B cell (primary cell): ENCODE data around the gene EIF1AD. TPM values are rescaled to one million over a fixed set of nuclear protein-coding genes. Genes with fewer than 3 reads are reported as not detected.

Experiments used
- ATAC-seq: fragments of 200-7000 bp; cut with Tn5 transposase; one replicate; pipeline ENCODE4 v1.10.0; 2021; ENCODE audit warnings: low read depth, mild to moderate bottlenecking, moderate number of reproducible peaks, moderate library complexity
- CTCF ChIA-PET: fragments of 350-600 bp; sonication (Branson Sonifier 250); formaldehyde crosslinking; loops from one replicate; lab custom pipeline; 2021; ENCODE audit warnings: antibody characterized with exemption, inconsistent platforms; lab: Charles Lee
- POLR2A ChIA-PET: fragments of 350-600 bp; sonication (Branson Sonifier 250); formaldehyde crosslinking; loops from one replicate; lab custom pipeline; 2021; ENCODE audit warnings: antibody characterized with exemption; lab: Charles Lee
- DNase-seq: peaks from one replicate; pipeline ENCODE4 v3.0.0; 2013
- H2AFZ ChIP-seq: 2 replicates; pipeline ENCODE4 v1.6.1; 2012; ENCODE audit warnings: mild to moderate bottlenecking, low read depth, low read length; ENCODE audit not compliant: insufficient read depth, poor library complexity, severe bottlenecking
- H3K27ac ChIP-seq, 2 donors: 1 replicate in 1 of 2; 2 replicates in 1 of 2; pipeline ENCODE4 v1.5.1; 2012 to 2013; ENCODE audit warnings: low read length in 2 of 2, mild to moderate bottlenecking in 2 of 2, moderate library complexity in 1 of 2
- H3K27me3 ChIP-seq, 4 experiments: fragments of 200-600 bp in 1 of 4; sonication (generic) in 1 of 4; replicated peaks in 1 of 4; 1 replicate in 2 of 4; 2 replicates in 2 of 4; pipeline versions ENCODE4 v1.6.1 to v1.7.0; 2013 to 2016; ENCODE audit warnings: low read length in 3 of 4, mild to moderate bottlenecking in 2 of 4, mixed read lengths in 1 of 4, moderate library complexity in 1 of 4; ENCODE audit not compliant: insufficient read depth in 4 of 4, control insufficient read depth in 3 of 4; ENCODE audit errors: control extremely low read depth in 1 of 4
- H3K36me3 ChIP-seq, 2 experiments: replicated peaks in 1 of 2; 1 replicate in 1 of 2; 2 replicates in 1 of 2; pipeline versions ENCODE4 v1.6.1 to v1.7.1; 2013; ENCODE audit warnings: low read length in 1 of 2; ENCODE audit not compliant: insufficient read depth in 2 of 2, control insufficient read depth in 1 of 2; ENCODE audit errors: control extremely low read depth in 1 of 2, extremely low read depth in 1 of 2
- H3K4me1 ChIP-seq, 2 donors: fragments of 200-600 bp in 1 of 2; sonication (generic) in 1 of 2; 1 replicate in 1 of 2; 2 replicates in 1 of 2; pipeline versions ENCODE4 v1.5.1 to v1.6.1; 2013 to 2017; ENCODE audit warnings: low read length in 2 of 2; ENCODE audit not compliant: control insufficient read depth in 2 of 2, insufficient read depth in 2 of 2
- H3K4me2 ChIP-seq: replicated peaks from 2 replicates; pipeline ENCODE3; 2012; ENCODE audit warnings: mild to moderate bottlenecking, low read depth, low read length; ENCODE audit not compliant: poor library complexity, severe bottlenecking
- H3K4me3 ChIP-seq, 5 experiments: fragments of 200-600 bp in 1 of 5; sonication (generic) in 1 of 5; 1 replicate in 3 of 5; 2 replicates in 2 of 5; pipeline versions ENCODE4 v1.5.1 to v1.7.0; 2011 to 2016; ENCODE audit warnings: low read length in 4 of 5, mild to moderate bottlenecking in 4 of 5, low read depth in 2 of 5, control low read depth in 1 of 5, moderate library complexity in 1 of 5; ENCODE audit not compliant: insufficient read depth in 1 of 5; ENCODE audit errors: control extremely low read depth in 1 of 5, extremely low read depth in 1 of 5
- H3K79me2 ChIP-seq: fragments of 200-600 bp; sonication (generic); one replicate; pipeline ENCODE4 v1.6.0; 2016; ENCODE audit warnings: low read length; ENCODE audit not compliant: control insufficient read depth, insufficient read depth
- H3K9ac ChIP-seq: fragments of 200-600 bp; sonication (generic); 2 replicates; pipeline ENCODE4 v1.6.1; 2017; ENCODE audit warnings: mild to moderate bottlenecking, low read length, moderate library complexity
- H3K9me3 ChIP-seq, 3 donors: one replicate each; pipeline versions ENCODE4 v1.6.1 to v1.7.1; 2013; ENCODE audit warnings: low read length in 2 of 3; ENCODE audit not compliant: control insufficient read depth in 2 of 3, insufficient read depth in 1 of 3; ENCODE audit errors: control extremely low read depth in 1 of 3
- H4K20me1 ChIP-seq: 2 replicates; pipeline ENCODE4 v1.6.0; 2012; ENCODE audit warnings: mild to moderate bottlenecking, low read length; ENCODE audit not compliant: insufficient read depth, control insufficient read depth, poor library complexity, severe bottlenecking
- H3K27ac Mint-ChIP-seq: one replicate; pipeline ENCODE4 v1.8.0; 2021; ENCODE audit warnings: mixed read lengths
- H3K27me3 Mint-ChIP-seq: one replicate; pipeline ENCODE4 v1.8.0; 2021; ENCODE audit warnings: mixed read lengths
- H3K4me1 Mint-ChIP-seq: one replicate; pipeline ENCODE4 v1.8.0; 2021; ENCODE audit warnings: mixed read lengths
- H3K4me3 Mint-ChIP-seq: one replicate; pipeline ENCODE4 v1.8.0; 2021; ENCODE audit warnings: mixed read lengths
- H3K9me3 Mint-ChIP-seq: one replicate; pipeline ENCODE4 v1.8.0; 2022; ENCODE audit warnings: mixed read lengths; ENCODE audit not compliant: insufficient read depth
- CTCF ChIP-seq: fragments of 200-600 bp; IDR thresholded peaks from one replicate; pipeline ENCODE4 v1.8.0; 2022; ENCODE audit warnings: antibody characterized with exemption, mild to moderate bottlenecking
- EZH2 ChIP-seq: IDR thresholded peaks from 2 replicates; pipeline ENCODE4 v1.6.1; 2012; ENCODE audit warnings: borderline replicate concordance, low read depth, mild to moderate bottlenecking, moderate library complexity, low read length; ENCODE audit not compliant: insufficient read depth, poor library complexity, severe bottlenecking
- WGBS: methylation state at CpG from one replicate; pipeline ENCODE4 v1.1.5; 2013; ENCODE audit warnings: missing lambda C conversion rate; ENCODE audit not compliant: insufficient coverage; 5-methylcytosine and 5-hydroxymethylcytosine counted together
- intact Hi-C: fragments of 100-400 bp; cut with micrococcal nuclease; formaldehyde crosslinking; loops from one replicate; pipeline ENCODE4 v1.10.0; 2022
- polyA plus RNA-seq: library from polyadenylated mRNA; depleted of rRNA; stranded (reverse); fragments of >200 nt; gene quantifications from 2 replicates; pipeline ENCODE4 v1.2.3, GENCODE V29; 2012
- total RNA-seq, 2 donors: library from RNA; stranded (reverse); fragments of 120-200 nt in 1 of 2; gene quantifications; 1 replicate in 1 of 2; 2 replicates in 1 of 2; pipeline versions ENCODE4 v1.2.3 to v1.2.4, GENCODE V29; 2013 to 2022

Gene EIF1AD
- total and polyA plus RNA-seq, 2 donors (not counting 1 experiment from before 2014, with no cell fraction given): 56.9 to 65.2 TPM

GRCh38 chr11:65973439-65974110 is 28.4 kb downstream of the EIF1AD start:
- H3K4me3 Mint-ChIP-seq: no peak overlapping the region
- no peaks in the 10 kb centered on the region for H3K9me3 Mint-ChIP-seq
- H3K27ac ChIP-seq: no peak overlapping the region
- no peak overlapping the region for H3K4me2 ChIP-seq
- DNase-seq (no peak), ATAC-seq (no peak)
- no peaks in the 10 kb centered on the region for H3K79me2 ChIP-seq
- CTCF ChIA-PET: interaction anchor here (1.3 kb wide), 1 partner anchor 17 kb away, joined by 8 read pairs; no protein-coding TSS in a partner anchor
- intact Hi-C loops: no loop called here
- H3K4me1 ChIP-seq: no peaks in the 10 kb centered on the region
- no peaks in the 10 kb centered on the region for H3K27me3 ChIP-seq
- no peak overlapping the region for H3K27ac Mint-ChIP-seq
- no peaks in the 10 kb centered on the region for H3K9me3 ChIP-seq
- no peak overlapping the region for H3K4me3 ChIP-seq
- TF ChIP-seq EZH2 (no peak), CTCF (no peak)
- H3K27me3 Mint-ChIP-seq: no peaks in the 10 kb centered on the region
- H4K20me1 ChIP-seq: peaks cover 12% of the 10 kb centered on the region
- 96% methylated on average over 10 of the region's 13 CpGs for WGBS
- peaks cover 2 to 51% of the 10 kb centered on the region in 2 experiments for H3K36me3 ChIP-seq
- no peaks in the 10 kb centered on the region for H3K4me1 Mint-ChIP-seq
- POLR2A ChIA-PET: interaction anchor here (0.7 kb wide), 1 partner anchor 617 kb away, joined by 5 read pairs; no protein-coding TSS in a partner anchor
- H3K9ac ChIP-seq: no peak overlapping the region
- H2AFZ ChIP-seq: no peak overlapping the region

GRCh38 chr11:65972116-65972515 is 29.8 kb downstream of the EIF1AD start:
- ChIA-PET POLR2A (no interaction called here), CTCF (interaction anchor here (0.8 to 3.4 kb wide), 5 partner anchors 16 to 87 kb away, joined by 3 to 11 read pairs (median 8); partner anchors contain the start of genes CCDC85B and FIBP)
- Histone ChIP-seq H3K9me3 (no peaks in the 10 kb centered on the region), H3K27me3 (no peaks in the 10 kb centered on the region), H4K20me1 (peaks cover 17% of the 10 kb centered on the region), H2AFZ (no peak overlapping the region), H3K36me3 (peaks cover 3 to 59% of the 10 kb centered on the region in 2 experiments), H3K4me3 (no peak overlapping the region), H3K4me1 (no peaks in the 10 kb centered on the region), H3K27ac (no peak overlapping the region), H3K9ac (no peak overlapping the region), H3K79me2 (peaks cover 2% of the 10 kb centered on the region), H3K4me2 (no peak overlapping the region)
- intact Hi-C loops: no loop called here
- no peak overlapping the region for H3K4me3 Mint-ChIP-seq
- no peak overlapping the region for H3K27ac Mint-ChIP-seq
- no peak for DNase-seq
- ATAC-seq: no peak
- no peaks in the 10 kb centered on the region for H3K27me3 Mint-ChIP-seq
- H3K4me1 Mint-ChIP-seq: peaks cover 2% of the 10 kb centered on the region
- no peaks in the 10 kb centered on the region for H3K9me3 Mint-ChIP-seq
- TF ChIP-seq CTCF (no peak), EZH2 (no peak)
- 97% methylated on average over 3 of the region's 8 CpGs for WGBS
